IPS DF 4.7 (cell line): ENCODE data around the gene TMEM207.
"Not testable (repeated sequence)": the region's sequence is repeated elsewhere in the genome, so short reads cannot be mapped to it uniquely, and the experiment has no call there.

Source experiments
- DNase-seq: peaks from one replicate; pipeline ENCODE4 v3.0.0-alpha.2; 2013; ENCODE audit warnings: low spot score; ENCODE audit errors: extremely low read depth

TMEM207 gene

DNA sequence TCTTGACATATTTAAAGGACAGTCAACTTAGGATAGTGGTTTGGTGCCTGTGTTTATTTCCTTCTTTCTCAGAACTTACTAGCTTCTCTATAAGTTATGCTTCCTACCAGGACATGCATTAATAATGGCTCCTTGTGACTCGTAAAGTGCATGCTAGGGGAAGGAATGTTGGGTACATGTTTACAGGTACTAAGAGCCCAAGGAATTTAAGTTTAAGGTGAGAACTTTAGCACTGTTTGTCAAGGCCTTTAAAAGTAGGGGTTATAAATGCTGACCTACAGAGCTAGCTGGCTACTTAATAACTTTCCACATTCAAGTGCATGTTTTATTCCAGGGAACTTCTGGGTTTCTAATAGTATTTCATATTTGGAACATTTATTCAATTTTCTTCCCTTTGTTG is at the start of gene TMEM207:
TMEM207 (minus strand) TSS at position 101 of the 400 bp plus-strand sequence; CDS start at position 9, 92 bp downstream.
- no peak for DNase-seq

DNA sequence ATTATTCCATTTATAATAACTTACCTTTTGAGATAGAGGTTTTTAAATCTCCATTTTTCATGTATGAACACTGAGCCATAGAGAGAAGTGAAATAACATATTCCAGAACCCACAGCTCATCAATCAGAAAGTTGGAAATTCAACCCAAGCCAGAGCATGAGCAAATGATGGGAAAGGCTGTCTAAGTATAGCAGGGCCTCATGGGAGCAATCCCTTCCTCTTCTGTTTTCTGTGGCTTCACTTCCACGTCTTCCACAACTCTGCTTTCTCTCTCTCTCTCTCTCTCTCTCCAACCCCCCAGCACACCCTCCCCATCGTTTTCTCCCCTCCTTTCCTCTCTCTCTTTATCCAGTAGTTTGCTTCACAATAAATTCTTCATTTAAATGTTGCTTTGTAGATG is 49.4 kb upstream of the TMEM207 start:
- no peak for DNase-seq

DNA sequence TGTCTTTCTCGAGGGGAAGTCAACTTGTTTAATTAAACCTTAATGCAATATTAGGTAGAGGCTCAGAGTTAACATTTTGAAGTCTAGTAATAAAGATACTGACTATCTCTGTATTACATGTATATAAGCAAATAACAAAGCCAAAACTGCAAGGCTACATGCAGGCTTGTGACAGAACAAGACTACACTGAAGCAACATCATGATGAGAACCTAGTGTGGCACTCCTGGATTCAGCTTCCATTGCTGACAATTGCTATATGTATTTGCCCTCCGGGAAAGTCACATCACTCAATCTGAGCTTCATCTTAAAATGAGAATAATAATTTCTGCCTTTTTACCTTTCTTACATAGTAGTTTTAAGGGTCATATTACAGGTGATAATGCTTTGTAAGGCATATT is 48.6 kb upstream of the TMEM207 start:
- DNase-seq: no peak

DNA sequence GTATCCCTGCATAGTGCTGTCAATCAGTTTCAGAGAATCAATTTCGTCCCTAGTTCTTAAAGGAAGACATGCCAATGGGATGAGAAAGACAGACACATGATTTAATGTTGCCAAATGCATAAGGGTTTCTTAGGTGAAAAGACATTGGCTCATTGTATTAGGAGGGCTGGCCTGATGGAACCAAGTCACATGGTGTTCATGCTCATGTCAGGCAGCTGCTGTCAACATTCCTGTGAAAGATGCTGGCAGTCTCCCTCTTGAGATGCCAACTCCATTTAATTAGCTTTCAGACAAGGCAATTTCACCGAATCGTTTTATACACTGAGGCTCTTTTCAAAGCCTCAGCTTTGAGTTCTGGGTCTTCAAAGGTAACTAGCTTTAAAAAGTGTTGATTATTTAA is 48.1 kb upstream of the TMEM207 start:
- DNase-seq: no peak

DNA sequence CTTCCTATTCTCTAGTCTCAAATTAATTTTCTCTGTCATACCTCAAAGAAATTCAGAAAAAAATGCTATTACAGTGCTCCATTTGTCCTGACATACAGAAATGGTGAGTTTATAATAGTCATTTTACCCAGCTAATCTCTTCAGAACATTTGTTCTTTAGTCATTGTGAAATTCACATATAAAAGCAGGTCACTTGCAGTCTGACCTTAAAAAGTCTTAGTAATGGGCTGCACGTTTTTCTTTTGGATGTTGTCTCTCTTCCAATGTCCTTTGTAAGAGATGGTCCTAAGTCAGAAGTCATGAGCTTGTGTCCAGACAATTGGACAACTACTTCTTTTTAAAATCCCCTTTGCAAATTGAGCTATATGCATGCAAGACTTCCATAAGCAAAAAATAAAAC is 47.2 kb upstream of the TMEM207 start:
- no peak for DNase-seq

- DNase-seq: no peak
Observed at GRCh38 chr3:190495796-190496195, 46.1 kb upstream of the TMEM207 start.

GRCh38 chr3:190495354-190495753 is 45.7 kb upstream of the TMEM207 start:
- no peak for DNase-seq

- DNase-seq: no peak
Observed at GRCh38 chr3:190494907-190495306, 45.2 kb upstream of the TMEM207 start.

DNA sequence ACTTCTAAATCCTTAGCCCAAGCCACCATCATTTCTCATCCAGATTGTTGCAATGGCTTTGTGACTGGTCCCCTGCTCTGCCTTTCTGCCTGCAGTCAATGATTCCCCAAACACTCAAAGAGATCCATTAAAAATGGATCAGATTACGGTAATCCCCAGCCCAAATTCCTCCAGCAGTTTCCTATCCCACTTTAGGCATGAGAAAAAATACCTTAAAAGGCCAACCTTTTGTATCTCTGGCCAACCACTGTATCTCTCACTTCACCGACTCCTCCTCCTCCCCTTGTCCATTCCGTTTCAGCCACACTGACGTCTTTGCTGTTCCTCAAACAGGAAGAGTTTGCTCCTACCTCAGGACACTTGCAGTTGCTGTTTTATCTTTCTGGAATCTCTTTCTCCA is 43.3 kb upstream of the TMEM207 start:
- DNase-seq: no peak

DNA sequence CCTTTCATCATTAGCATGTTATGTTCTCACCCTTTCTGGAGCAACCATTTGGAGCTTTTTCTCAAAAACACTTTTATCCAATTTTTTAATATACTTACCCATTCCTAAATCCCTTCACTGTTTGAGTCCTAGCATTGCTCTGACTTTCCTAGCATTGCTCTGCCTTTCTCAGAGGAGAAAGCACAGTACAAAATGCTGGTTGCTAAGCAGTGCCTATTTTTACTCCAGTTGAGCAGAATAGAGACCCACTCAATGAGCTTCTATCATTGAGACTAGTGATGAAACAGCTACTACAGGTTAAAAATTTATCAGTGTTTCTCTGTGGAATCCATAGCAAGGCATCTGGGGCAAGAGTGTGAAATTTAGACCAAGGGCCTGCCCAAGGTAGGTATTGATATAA is 42.4 kb upstream of the TMEM207 start:
- no peak for DNase-seq

- DNase-seq: no peak
Observed at GRCh38 chr3:190491533-190492054, 41.9 kb upstream of the TMEM207 start.

GRCh38 chr3:190486908-190487607 is 37.4 kb upstream of the TMEM207 start:
- DNase-seq: no peak

DNA sequence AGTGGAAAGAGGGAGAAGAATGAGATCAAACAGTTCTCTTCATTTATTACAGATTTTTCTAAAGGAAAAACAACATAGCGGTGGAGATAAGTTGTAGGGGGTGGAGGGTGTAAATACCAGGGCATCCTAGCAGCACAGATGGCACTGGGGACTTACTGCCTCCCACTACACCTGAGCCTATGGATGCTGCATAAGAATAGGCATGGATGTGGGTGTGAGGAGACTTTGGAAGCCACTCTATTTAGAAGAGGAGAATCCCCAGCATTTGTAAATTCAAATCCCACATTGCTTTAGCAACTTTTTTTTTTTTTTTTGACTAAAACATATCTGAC is 36.8 kb upstream of the TMEM207 start:
- DNase-seq: no peak

DNA sequence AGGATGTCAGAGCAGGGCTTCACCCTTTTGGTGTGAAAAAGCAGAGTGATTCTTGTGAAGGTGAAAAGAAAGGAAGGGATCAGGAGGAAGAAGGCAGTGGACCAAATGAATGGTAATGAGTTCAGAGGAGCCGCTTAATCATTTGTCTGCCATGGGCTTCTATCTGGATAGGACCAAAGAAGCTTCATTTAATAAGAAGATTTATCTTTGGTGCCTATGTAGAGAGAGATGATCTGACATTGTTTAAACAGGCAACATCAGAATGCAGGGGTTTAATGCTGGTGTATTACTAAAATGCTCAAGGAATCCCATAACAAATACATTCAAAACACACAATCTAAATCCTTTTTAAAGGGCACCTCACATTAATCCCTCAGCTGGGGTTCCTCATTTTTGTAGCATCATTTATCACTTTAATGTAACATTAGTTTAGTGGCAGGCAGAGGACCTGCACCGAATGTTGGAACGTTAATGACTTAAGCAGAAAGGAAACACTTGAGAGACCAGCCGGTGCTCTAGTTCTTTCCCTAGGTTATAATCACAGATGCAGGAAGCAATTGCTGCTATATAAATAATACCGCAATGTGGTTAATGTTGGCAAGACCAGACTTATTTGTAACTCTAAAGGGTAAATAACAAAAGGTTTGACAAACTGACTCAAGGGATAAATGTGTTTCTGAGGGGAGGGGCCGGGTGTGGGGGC is 36.3 kb upstream of the TMEM207 start:
- no peak for DNase-seq

GRCh38 chr3:190481779-190482178 is 32.1 kb upstream of the TMEM207 start:
- DNase-seq: no peak

GRCh38 chr3:190473261-190473660 is 23.6 kb upstream of the TMEM207 start:
- not testable (repeated sequence) for DNase-seq

- DNase-seq: no peak
Observed at GRCh38 chr3:190467922-190468321, 18.2 kb upstream of the TMEM207 start.

- DNase-seq: no peak
Observed at GRCh38 chr3:190458040-190458439, 8.3 kb upstream of the TMEM207 start.

GRCh38 chr3:190456770-190457169 is 7.1 kb upstream of the TMEM207 start:
- no peak for DNase-seq

- DNase-seq: no peak
Observed at GRCh38 chr3:190455828-190456227, 6.1 kb upstream of the TMEM207 start.

GRCh38 chr3:190448256-190448655 is 1.4 kb downstream of the TMEM207 start:
- no peak for DNase-seq

GRCh38 chr3:190446573-190447279 is 3.0 kb downstream of the TMEM207 start:
- DNase-seq: no peak
